LHCN-M2 (cell line): ENCODE measurements around the gene PRF1. TPM values are rescaled to one million over a fixed set of nuclear protein-coding genes. Genes with fewer than 3 reads are reported as not detected.
"Not testable (repeated sequence)": the region's sequence is repeated elsewhere in the genome, so short reads cannot be mapped to it uniquely, and the experiment has no call there.

Source experiments
- DNase-seq: peaks from one replicate; pipeline ENCODE4 v3.0.0-alpha.2; 2012; ENCODE audit warnings: low read depth
- total RNA-seq: library from RNA; depleted of rRNA; stranded (reverse); fragments of >200 nt; gene quantifications from 2 replicates; pipeline ENCODE4 v1.2.3, GENCODE V29; 2014

PRF1 gene
- total RNA-seq, 1 experiment from 2014 or later = not detected

DNA sequence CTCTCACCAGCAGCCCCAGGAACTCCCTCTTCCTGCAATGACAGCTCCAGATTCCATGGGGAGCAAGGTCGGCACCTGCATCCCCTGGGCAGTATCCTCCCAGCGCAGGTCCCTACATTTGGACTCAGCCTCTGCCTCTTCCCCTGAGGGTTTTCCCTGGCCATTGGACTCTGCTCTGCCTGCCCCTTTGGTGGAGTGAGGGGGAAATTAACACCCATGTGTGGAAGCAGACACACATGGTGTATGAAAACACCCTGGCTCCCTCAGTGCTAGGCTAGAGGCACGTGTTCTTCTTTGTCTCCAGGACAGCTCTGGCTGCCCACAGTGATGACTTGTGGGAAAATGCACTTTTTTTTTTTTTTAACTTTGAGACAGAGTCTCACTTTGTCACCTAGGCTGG, 8.4 kb downstream of the PRF1 start:
- no peak for DNase-seq

DNA sequence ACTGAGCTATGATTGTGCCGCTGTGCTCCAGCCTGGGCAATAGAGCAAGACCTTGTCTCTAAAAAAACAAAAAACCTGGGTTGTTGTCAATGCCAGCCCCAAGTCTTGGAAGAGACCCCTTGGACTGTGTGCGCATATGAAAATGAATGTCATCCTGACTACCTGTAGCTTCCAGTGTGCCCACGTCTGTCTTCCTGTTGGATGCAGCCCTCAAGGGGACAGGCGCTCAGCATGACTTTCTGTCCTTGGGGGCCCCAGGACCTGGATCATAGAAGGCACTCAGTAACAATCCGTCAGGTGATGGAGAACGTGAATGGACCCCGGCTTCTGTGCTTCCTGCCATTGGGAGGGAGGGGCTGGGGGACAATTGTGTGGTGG, 9.0 kb downstream of the PRF1 start:
- no peak for DNase-seq

DNA sequence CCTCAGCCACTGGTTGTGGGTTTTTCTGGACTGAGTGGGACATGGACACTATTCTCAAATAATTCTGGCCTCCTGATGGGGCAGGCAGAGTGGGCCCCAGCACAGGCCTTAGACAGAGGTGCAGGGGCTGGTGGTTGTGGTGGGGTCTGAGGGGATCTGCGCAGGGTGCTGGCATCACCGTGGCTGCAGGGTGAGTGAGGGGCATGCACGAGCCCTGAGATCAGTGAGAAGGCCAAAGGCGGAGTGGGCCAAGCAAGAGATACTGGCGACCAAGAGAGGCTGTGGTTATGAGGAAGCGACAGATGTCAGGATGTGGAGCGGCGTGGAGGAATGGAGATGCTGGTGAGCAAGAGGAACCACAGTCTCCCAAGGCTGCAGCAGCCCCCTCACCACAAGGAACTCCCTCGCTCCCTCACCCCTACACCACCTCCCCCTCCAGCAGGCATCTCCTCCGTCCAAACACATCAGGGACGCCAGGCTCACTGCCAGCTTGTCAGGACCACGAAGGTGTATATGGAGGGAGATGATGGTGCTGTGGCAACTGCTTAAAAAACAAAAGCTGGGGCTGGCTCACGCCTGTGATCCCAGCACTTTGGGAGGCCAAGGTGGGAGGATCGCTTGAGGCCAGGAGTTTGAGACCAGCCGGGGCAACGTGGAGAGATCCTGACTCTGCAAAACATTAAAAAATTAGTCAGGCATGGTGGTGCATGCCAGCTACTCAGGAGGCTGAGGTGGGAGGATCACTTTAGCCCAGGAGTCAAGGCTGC, 9.6 kb downstream of the PRF1 start:
- DNase-seq = no peak

DNA sequence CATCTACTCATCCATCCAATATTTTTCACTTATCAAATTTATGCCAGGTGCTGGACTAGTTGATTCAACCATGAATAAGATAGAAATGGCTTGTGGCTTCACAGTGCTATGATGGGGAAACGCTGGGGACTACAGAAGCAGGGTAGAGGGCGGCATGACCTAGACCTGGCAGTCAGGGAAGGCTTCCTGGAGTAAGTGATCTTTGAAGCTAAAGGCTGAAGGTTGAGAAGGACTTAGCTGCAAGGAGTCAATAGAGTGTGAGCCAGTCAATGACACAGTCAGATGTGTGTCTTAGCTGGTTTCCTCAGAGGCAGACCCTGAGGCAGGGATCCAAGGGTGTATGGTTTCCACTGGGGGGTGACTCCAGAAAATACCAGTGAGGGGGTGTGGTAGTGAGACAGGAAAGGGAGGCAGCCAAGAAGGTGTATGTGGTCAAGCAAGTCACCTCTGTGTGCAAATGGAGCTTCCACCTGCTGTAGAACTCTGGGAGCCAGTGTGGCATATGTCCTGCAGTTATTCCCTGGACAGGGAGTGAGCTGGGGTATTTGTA, 10.3 kb downstream of the PRF1 start:
- no peak for DNase-seq

DNA sequence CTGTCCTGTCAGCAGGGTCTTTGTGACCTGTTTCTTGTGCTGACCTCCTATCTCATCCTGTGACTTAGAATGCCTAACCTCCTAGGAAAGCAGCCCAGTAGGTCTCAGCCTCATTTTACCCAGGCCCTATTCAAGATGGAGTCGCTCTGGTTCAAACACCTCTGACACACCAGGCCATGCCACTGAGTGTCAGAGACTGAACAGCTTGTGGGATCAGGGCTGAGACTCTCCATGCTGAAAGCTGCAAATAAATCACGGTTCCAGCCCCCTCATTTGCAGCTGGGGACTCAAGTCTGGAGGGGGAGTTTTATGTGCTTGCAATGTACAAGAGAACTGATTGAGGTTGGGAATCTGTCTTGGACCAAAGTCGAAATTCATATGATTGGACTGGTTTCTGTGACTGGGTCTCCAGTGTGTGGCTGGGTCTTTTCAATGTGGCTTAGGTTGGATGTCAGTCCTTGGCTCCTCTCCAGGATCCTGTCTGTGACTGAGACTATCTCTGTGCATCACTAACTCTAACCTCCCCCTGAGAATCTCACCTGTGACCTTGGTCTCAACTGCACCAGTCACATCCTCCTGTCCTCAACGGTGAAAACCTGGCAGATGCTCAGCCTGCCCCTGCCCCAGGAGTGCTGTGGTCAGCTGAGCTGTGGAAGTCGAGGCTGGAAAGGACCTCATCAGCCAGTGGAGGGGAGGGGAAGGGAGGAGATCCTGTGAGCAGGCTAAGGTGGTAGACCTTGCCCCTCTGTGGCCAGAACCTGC, 11.7 kb downstream of the PRF1 start:
- DNase-seq = no peak

DNA sequence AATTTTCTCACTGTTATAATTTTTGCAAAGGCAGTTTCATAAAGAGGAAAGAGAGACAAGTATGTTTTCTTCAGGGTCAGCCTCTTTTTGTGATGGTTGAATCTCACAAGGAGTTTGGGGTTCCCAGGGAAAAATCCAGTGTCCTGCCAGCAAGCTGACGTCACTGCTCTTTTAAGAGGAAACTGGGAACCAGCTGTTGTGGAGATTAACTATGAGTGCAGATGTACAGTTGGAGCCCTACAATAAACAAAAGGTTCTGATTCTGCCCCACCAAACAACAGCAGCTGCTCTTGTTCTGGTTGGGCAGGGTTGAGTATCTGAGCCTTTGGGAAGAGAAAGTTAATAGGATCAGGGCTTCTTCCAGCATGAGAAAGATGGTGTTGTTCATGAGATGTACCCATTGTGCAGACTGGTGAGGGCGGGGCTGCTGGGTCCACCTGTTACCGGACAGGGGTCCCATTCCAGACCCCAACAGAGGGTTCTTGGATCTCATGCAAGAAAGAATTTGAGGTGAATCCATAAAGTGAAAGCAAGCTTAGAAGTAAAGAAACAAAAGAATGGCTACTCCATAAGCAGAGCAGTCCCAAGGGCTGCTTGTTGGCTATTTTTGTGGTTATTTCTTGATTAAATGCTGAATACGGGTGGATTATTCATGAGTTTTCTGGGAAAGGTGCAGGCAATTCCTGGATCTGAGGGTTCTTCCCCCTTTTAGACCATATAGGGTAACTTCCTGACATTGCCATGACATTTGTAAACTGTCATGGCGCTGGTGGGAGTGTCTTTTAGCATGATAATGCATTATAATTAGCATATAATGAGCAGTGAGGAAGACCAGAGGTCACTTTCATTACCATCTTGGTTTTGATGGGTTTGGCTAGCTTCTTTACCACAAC, 12.5 kb downstream of the PRF1 start:
- peak; percentile 99 for DNase-seq

DNA sequence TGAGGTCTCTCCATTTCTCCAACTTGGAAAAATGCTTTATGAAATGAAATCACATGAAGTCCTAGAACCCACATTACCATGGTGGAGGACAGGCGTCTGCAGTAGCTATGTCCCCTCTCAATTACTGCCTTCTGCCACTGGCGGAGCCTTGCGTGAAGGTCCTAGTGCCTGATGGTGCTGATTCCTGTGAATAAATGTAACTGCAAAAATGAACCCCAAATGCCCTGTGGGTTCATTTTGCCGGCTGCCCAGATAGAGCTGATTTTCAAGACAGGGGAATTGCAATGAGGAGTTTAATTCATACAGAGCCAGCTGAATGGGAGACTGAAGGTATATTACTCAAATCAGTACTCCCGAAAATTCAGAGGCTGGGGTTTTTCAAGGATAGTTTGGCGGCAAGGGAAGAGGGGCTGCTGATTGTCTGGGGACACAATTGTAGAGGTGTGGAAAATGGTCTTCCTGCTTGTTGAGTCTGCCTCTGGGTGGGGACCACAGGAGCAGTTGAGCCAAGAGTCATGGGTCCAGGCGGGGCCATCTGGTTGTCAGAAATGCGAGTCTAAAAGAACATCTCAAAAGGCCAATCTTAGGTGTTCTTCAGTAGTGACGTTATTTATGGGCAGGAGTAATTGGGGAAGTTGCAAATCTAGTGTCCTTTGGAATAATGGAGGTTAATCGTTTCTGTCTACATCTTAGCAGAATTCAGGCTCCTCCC, 13.5 kb downstream of the PRF1 start:
- peak; percentile 49 for DNase-seq

DNA sequence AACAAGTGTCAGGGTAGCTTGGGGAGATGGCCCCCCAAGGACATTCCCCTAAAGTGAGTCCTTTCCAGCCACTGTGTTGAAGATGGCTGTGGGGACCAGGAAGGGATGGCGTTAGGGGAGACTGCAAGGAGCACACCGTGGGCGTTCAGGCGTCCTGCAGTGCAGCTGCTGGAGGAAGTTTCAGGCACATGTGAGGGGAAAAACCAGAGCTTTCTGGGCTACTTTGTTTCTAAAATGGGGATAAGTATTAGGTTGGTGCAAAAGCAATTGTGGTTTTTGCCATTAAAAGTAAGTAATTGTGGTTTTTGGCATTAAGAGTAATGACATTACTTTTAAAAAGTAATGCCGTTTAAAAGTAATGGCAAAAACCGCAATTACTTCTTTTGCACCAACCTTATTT, 14.3 kb downstream of the PRF1 start:
- DNase-seq = no peak

DNA sequence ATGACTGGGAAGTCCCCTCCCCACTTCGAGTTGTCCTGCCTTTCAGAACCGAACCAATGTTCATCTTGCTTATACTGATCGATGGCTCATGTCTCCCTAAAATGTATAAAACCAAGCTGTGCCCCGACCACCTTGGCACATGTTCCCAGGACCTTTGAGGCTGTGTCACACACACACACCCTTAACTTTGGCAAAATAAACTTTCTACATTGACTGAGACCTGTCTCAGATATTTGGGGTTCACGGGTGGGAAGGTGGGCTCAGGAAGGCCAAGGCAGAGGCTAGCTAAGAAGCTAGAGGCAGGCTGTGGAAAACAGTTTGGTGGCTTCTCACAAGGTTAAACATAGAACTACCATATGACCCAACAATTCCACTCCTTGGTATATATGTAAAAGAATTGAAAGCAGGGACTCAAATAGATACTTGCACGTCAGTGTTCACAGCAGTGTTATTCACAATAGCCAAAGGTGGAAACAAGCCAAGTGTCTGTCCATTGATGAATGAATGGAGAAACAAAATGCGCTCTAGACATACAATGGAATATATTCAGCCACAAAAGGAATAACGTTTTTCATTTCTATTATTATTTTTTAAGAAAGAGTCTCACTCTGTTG, 15.4 kb downstream of the PRF1 start:
- no peak for DNase-seq

DNA sequence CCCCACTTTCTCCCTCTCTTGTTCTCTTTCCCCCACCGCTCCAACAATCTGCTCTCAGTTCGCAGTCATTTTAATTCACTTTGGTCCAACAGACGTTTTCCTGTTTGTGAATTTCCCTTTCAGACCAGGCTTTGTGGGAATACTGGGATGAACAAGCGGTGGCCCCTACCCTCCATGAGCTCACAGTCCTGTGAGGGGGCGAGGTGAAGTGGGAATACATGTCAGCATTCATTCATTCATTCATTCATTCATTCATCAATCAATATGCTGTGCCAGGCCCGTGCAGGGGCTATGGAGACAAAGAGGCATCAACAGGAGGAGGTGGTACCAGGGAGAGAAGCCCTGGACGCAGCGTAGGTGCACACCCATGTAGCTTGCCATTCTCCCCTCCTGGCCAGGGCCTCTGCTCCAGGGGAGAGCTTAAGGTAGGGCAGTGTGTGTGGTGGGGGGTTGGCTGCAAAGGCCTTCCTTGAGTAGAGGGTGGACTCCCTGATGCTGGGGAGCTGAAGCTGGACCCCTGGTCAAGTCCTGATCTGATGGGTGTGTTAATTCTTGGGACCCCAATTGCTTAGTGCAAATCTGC, 16.1 kb downstream of the PRF1 start:
- DNase-seq = no peak

DNA sequence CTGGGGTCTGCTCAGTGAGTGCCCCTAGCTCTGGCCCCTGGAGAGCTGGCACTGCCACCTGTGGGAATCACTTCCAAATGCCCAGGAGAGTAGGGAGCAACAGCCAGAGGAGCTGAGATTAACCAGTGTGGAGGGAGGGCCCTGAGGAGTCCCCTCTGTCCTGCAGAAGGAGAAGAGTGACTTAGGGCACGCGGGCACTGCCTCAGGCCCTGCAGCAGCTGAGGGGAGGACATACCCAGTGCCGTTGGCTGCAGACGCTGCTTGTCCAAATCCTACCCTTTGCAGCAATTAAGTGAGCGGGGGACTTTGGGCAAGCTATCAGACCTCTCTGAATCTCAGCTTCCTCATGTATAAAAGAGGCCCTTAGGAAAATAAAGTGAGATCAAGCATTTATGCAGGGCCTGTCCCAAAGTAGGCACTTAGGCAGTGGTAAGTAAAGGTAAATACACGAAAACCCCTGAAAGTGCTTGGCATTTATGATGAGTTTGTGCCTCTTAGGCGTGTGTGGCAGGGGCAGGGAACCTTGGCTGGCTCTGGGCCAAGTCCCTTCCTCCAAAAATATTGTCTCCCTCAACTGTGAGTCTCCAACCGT, 16.9 kb downstream of the PRF1 start:
- DNase-seq = no peak

DNA sequence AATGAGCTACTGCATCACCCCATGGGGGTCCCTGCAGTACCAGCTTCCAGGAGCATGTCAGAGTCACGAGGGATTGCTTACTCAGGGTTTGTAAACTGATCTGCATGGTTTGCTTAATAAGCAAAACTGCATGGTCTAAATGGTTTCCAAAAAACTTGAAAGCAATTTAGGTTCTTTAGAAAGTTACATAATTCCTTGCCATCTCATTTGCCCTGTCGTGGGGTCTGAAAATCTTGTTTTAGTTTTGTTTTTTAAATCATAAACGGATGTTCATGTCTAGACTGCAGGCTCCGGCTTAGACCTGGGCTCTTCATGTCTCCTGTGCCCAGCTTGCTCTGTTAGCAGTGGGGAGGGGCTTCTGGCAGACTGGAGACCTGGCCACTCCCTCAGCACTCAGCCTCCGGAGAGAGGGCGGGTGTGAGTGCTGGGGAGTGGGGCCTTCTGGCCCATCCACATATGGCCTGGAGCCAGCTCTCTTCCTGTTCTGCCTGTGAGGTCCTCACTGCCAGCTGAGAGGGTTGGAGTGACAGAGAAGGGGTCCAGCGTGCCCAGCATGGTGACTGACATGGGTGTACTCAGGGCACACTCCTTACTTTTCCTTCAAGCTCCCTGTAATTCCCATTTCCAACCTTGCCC, 17.5 kb downstream of the PRF1 start:
- DNase-seq = peak; percentile 24

DNA sequence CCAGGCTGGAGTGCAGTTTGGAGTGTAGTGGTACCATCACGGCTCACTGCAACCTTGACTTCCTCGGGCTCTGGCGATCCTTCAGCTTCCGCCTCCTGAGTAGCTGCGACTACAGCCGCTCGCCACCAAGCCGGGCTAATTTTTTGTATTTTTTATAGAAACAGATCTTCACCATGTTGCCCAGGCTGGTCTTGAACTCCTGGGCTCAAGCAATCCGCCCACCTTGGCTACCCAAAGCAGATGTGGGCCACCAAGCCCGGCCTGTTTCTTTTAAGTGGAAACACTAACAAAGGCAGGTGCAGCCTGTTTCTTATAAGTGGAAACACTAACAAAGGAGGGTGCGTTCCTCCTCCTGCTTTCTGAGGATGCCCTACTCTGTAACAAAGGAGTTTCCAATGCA, 18.2 kb downstream of the PRF1 start:
- no peak for DNase-seq

DNA sequence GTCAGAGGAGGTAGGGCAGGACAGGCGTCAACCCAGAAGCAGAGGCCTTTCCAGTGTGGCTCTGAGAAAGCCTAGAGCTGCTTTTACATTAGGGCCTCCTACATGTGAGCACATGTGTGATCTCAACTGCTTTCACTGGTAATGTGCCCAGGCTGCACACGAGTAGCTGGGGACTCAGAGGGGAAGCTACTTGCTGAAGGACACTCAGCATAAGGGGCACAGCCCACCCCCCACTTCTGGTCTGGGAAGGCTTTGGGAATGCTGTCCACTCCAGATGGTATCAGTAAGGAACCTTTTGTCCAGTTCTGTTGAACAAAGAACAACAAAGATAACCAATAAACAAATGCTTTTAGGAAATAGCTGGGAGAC, 18.9 kb downstream of the PRF1 start:
- DNase-seq = no peak

DNA sequence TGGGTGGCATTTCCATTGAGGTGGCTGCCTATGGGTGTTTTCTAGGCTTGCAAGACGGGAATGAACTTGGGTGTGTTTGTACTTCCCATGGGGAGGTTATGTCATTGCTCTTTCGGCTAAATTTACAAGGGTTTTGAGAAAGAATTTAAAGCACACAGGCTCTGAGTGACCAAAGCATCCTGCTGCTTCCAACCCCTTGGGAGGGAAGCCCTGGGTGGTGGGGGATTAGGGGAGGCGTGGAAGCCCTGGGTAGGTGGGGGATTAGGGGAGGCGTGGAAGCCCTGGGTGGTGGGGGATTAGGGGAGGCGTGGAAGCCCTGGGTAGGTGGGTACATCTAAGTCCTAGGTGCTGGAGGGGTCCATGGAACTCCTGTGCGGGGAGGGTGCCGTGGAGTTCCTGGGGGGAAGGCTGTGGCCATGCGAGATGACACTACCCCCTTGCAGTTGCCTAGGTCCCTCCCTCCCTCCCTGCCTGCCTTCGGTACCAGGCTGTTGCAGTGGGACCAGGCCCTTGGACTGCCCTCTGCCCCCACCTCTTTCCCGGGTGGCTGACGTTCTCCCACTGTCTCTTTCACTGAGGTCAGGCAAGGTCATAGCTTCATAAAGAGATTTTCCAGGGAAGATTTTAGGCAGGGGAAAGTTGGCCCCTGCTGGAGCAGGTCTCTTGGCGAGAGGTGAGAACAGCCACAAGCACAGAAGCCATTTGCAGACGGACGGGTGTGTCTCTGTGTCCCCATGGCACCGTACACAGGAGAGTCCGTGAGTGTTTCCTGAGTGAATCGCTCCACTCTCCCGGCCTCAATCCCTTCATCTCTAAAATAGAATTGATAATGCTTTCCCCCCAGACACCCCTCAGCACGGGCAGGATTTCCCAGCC, 19.5 kb downstream of the PRF1 start:
- no peak for DNase-seq

DNA sequence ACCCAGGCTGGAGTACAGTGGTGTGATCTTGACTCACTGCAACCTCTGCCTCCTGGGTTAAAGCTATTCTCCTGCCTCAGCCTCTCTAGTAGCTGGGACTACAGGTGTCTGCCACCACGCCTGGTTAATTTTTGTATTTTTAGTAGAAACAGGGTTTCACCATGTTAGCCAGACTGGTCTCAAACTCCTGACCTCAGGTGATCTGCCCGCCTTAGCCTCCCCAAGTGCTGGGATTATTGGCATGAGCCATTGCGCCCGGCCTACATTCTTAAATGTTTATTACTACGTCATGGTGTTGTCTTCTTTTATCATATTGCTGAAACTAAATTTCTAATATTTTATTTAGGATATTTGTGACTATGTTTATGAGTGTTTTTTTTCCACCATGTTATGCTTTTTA, 21.4 kb downstream of the PRF1 start:
- not testable (repeated sequence) for DNase-seq

DNA sequence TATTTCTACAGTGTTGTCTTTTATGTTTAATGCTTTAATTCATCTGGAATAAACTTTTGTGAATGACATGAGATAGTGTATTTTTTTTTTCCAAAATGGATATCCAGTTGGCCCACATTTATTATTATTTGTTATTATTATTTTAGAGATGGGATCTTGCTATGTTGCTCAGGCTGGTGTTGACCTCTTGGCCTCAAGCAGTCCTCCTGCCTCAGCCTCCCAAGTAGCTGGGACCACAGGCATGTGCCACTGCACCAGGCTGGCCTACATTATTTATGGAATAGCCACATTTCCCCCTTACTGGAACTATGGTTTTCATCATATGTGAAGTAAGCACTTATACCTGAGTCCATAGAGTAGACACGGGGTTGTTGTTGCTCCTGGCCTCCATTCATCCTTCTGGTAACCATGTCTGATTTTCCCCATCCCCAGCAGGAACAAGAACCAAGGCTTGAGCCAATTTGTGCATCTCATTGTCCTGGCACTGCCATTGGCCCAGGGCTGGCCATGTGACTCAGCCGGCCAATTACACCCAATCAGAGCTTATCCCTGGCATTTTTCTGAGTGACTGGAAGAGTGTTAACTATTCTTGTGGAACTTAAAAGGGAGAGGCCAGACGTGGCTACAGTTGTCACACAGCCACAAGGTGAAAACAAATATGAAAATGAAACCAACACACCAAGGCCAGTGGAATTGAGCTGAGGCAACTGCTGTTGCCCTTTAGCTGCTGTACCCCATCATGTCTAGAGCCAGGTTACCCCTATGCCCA, 23.1 kb downstream of the PRF1 start:
- peak; percentile 34 for DNase-seq
